GM19023 (cell line): ENCODE data around the gene PTPRF.
"Not testable (repeated sequence)": the region's sequence is repeated elsewhere in the genome, so short reads cannot be mapped to it uniquely, and the experiment has no call there.

Source experiments
- ATAC-seq: cut with Tn5 transposase; IDR thresholded peaks from one replicate; pipeline ENCODE4 v1.9.1; 2021; ENCODE audit warnings: mild to moderate bottlenecking, moderate library complexity; ENCODE audit not compliant: unreplicated experiment

The PTPRF gene

DNA sequence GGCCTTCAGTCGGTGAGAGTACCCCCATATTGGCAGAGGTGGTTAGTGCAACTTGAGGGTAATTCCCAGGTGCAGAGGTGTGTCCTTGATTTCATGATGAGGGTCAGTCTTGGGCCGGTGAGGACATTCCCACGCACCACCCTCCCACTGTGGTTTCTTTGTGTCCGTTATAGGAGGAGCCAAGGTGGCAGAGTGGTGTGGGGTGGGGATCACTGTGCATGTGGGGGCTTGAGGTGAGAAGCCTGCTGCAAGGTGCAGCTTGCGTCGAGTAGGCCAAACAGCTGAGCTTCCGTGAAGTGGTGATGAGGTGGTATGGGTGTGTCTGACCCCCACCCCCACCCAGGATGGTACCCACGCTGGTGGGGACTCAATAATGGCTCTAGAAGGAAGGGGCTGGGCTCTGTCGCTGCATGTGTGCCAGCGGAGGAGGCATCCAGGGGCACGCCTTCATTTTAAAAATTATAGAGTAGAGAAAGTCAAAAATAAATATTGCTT is 6.2 kb downstream of the PTPRF start:
- no peak for ATAC-seq

DNA sequence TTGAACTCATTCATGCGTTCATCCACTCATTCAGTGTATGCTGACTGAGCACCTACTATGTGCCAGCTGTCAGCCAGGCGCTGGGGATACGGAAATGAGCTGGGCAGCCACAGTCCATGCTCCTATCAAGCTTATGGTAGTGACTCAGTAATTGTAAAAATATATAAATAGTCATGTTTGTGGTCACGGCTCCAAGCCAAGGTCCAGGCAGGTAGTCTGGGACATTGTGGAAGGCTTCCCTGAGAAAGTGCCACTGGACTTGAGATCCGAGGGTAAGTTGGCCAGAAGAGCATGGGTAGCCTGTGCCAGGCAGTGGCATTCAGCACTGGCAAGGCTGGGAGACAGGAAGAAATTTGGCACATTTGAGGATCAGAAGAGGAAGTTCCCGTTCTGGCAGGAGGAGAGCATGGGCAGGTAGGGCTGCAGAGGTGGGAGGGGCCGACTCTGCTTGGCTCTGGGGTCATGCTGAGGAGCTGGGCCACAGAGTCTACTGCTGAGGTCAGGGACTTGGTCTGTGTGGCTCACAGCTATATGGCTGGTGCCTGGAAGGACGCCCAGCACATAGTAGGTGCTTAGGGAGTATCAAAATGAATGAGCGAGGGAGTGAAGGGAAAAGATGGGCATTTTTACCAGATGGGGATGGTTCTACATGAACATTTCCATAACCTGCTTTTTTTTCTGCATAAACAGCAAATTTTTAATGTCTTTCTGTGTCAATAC is 6.9 kb downstream of the PTPRF start:
- ATAC-seq, result no peak

DNA sequence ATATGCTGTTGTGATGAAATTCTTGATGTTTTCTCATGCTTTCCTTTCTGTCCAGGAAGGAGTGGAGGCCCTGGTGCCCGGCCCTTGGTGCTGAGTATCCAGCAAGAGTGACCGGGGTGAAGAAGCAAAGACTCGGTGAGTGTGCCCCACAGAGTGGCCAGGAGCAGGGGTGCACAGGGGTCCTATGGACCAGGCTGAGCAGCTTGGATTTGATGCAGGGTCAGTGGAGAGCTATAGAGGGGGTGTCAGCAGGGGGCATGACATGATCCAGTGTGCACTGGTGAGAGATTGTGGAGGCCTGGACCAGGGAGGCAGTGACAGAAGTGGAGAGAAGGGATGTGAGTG is 7.4 kb downstream of the PTPRF start:
- ATAC-seq, result no peak

DNA sequence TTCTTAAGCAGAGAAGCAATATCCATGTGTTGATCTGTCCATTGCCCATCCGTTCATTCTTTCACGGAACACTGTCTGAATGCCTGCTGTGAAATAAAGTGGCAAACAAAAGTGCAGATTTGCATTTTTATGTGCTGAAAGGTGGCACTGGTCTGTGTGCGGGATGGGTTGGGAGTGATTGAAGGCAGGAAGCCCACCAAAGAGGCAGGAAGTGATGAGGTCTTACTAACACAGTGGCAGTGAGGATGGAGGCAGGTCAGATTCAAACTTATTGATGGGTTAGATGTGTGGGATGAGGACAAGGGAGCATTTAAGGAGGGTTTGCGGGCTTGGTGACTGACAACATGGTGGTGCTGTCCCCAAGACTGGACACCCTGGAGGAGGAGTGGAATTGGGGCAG is 8.3 kb downstream of the PTPRF start:
- no peak for ATAC-seq

DNA sequence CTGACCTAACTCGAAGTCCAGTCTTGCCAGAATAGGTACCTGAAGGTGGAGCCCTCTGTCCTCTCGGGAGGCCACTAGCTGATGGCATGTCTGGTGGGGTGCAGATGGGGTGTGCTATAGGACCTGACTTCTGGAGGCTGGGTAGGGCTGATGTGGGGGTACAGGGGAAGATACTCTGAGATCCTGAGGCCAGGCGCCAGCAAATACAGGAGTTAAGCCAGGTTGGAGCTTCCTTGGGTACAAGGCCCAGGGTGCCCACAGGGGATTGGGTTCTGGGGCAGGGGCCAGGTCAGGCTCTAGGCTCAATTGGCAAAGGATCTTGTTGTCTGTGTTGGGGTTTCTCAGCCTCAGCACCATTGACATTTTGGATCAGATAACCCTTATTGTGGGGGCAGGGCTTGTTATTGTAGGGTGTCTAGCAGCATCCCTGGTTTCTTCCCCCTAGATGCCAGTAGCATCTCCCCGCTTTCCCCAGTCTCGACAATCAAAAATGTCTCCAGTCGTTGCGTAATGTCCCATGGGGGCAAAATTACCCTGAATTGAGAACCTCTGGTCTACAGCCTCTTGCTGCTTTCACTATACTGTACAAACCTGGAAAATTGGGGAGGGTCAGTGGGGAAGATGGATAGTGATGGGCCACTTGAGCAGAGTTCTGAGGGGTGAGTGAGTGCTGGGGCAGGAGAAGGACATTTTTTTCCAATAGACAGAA is 9.2 kb downstream of the PTPRF start:
- no peak for ATAC-seq

DNA sequence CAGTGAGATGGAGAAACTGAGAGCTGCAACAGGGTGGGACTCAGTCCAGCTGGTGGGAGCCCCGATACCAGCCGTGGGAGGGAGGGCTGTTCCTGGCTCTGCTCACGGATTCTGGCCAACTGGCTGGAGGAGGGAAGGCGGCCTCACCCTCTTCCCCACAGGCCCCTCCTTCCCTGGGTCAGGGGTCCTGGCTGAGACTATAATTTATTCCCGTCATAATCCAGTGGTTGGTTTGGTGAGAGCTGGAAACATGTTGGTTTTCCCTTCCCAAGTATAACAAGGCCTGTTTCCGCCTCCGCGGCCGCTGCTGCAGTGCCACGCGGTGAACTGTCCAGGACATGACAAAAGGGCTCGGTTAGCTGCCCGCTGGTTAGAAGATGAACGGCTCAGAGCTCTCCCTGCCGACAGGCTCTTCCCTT is 10.0 kb downstream of the PTPRF start:
- ATAC-seq, result no peak

DNA sequence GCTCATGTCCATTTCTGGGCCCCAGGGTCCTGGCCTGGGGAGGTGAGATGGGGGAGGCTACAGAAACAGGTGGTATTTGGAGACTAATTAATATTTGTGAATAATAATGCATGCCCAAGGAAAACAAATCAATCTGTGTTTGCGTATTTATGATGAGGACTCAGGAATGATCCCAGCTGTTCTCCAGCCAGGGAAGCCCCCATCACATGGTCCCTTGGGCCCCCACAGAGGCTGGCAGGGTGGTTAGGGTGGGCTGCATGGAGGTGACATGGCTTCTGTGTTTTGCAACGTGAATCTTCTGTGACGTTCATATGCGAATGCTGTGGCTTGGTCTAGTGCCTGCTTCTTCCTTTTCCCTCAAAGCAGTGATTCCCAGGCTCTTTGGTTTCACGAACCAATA is 10.5 kb downstream of the PTPRF start:
- no peak for ATAC-seq

DNA sequence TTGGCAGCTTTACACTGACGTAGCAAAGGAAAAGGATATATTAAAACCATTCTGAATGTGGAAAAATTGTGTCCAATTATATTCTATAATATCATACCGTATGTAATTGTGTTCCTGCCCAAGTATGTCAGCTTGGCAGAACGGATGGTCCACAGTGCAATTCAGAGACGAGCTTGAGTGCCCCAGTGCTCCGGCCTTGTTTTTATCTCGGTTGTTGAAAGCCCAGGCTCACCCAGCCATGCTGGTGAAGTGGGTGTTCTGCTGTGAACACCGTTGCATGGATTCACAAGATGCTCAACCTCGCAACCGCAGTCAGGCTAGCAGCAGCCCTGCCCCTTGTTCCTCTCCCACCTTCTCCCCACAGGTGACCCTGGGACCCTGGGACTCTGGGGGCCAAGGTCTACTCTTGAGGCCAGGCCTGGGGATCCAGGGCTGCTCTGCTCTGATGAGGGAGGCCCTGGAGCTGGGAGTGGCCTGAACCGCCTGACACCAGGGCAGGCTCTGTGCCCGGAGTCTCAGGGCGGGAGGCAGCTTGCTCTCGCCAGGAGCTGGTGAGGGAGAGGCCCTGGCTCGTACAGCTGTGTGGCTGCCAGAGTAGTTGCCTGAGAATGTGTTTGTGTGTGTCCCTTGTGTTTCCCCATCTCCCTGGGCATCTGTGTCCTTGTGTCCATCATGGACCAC is 11.2 kb downstream of the PTPRF start:
- ATAC-seq, result no peak

DNA sequence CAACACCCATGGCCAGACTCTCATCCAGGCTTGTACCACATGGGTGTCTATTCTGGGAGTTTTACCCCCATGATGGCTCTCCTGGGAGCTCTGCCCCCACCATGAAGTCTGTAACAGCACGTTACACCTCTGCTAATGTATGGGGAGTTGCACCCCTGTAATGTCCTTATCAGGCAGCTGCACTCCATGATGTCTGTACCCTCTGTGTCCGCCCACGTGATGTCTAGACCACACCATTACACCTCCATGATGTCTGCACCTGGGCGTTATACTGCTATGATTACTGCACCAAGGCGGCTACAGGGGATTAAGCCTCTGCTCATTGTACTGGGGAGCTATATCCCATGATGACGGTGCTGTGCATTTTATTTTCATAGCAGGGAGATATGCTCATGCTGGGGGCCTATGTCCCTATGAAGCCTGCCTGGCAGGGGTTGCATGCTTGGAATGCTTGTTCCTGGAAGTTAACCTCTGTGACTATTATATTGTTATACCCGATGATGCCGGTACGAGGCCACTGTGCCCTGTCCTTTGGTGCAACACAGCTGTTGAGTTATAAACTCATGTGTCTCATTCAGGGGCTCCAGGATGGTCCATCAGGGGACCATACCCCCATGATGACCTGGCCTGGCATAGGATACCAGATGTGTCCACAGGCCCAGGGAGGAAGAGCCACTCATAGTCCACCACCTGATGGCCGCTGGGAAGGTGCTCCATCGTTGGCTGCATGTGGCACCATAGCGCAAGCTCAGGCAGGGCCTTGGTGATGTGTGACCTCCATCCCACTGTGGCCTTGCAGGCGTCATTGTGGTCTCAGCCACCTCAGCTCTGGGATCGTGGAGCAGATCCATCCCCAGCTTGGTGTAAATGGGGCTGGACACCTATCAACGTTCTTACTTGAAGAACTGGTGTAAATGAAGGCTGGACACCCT is 12.1 kb downstream of the PTPRF start:
- ATAC-seq, result no peak

DNA sequence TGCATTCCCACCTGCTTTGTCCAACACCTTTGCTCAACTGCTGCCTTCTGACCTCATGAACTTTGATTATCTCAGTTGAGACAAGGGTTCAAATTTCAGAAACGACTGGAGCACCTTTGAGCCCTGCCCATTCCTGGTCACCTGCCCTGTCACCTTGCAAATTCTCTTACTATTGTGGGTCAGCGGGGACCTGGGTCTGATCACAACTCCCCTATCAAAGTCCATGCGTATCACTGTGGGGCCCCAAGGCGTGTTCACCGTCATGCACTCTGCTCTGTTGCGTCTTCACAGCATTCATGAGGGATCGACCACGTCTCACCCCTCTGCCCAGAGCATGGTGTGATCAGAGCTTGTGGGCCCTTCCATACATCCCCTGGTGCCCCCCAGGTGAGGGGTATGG is 12.9 kb downstream of the PTPRF start:
- ATAC-seq, result no peak

DNA sequence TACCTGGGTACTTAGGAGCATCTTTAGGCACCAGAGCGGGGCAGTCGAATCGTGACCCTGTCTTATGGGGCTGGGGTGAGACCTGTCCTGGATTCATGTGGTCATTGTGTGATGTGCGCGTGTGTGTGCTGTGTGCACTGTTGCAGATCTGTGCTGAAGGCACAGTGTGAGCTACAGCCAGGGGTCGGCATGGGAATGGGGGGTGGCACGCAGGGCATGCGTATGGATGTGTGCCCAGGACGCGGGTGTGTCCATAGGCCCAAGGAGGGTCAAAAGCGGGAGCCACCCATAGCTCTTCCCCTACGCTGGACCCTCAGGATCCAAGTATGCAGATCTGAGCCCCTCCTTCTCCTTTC is 14.6 kb downstream of the PTPRF start:
- ATAC-seq, result no peak

DNA sequence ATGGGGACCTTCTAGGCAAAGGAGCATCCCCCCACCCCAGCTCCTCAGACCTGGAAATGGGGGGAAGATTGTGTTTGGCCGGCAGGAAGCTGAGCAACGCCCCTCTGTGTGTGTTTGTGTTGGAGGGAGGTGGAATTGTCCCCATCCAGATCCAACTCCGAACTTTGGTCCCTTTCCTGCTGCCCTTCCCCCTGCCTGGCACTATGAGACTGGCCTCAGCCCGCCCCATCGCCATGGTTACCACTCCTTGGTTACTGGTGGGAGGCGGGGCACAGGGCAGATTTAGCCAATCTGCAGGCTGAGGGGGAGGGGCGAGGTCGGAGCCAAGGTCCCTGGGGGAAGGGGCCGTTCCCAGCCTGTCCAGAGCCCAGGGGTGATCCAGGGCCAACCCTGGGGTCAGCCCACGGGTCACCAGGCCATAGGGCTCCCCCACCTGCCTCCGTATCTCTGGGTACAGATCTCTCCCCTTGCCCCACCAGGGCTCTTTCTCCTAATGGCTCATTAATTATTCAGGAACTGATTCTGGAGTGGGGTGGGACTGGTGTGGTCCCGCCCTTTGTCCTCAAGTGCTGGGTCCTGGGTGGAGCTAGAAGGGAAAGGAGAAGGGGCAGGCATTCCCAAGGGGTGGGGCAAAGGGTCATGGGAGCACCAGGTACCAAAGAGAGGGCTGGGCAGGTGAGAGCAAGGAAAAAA is 15.2 kb downstream of the PTPRF start:
- no peak for ATAC-seq

DNA sequence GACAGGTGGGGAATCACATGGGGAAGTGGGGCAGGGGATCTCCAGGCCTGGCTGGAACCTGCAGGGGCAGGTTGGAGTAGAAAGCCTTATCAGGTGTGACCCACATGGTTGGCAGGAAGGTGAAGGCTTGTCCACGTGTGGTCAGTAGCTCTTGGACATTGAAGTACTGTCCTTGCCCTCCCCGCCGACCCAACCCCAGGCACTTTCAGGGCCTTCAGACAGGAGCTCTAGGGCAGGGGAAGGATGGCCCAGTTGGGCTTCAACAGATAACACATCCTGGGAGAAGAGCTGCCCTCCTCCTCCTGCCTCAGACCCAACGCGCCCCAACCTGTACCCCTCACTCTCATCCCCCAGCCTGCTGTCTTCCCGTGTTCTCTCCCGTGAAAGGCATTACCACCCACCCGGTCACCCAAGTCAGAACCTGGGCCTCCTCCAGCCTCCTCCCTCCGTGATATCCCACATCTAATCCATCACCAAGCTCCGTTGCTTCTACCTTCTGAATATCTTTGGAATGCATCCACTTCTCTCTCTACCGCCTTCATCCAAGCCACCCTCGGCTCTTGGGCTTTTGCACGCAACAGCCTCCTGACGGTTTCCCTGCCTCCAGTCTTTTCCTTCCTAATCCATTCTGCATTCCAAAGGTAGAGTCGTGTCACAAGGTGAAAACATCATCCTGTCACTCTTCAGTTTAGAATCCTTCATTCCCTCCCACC is 15.9 kb downstream of the PTPRF start:
- no peak for ATAC-seq

DNA sequence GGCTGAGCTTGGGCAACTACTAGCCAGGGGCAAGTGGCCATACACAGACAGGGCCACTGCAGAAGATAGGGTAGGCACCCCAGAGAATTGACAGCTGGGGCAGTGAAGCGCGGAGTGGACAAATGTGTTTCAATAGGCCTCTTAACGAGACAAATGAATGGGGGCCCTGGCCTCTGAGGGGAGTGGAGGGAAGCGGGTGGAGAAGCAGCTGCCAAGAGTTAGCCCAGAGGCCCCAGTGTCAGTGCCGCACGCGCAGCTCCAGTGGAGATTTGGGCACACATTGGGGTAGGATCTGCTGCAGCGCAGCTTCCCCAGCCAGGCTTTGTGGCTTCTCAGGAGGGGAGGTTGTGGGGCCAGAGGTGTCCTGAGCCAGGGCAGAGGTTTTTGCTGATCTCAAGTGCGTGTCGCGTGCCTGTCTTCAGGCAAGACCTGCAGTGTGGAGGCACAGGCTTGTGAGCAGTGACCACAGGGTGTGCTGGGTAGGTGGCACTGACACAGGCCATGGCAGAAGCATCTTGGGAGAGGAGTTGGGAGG is 16.9 kb downstream of the PTPRF start:
- ATAC-seq, result no peak

DNA sequence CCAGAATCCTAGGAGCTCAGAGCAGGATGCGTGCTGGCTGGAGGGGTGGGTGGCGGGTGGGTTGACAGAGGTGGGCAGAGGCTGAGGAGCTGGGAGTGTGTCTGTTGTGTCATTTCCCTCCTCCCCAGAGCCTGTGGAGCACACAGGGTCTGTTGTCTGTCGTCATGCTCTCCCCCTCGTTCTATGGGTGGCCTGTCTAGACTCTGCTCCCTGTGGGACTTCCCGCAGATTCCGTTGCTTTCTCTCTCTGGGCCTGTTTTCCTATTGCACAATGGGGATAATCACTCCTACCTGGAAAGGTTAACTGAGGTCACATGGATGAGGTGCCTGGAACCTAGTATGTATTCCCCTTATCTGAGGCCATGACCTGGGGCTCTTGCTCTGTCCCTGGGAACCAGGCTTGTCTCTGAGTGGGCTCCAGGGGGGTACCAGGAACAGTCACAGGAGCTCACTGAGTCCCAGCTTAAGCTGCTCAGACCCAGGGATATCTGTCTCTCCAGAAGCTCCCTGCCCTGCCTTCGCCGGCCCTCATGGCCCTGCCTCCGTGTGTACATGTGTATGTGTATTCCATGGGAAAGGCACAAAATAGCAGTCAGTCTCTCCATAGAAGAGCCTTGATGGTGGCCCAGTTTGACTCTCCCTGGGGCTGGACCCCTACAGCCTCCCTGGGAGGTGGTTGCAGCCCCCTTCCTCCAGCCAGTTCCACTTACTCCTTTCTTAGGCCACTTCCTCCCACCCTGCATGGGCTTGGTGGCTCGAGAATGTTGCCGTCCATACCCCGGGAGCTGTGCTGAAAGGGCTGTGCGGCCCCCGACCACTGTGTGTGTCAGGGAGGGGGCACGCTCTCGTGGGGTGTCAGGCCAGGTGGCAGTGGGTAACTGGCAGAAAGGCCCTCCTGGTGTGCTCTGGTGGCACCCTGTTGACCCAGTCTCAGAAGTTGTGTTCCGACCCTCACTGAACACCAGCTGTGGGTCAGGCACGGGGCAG is 17.9 kb downstream of the PTPRF start:
- ATAC-seq, result no peak

DNA sequence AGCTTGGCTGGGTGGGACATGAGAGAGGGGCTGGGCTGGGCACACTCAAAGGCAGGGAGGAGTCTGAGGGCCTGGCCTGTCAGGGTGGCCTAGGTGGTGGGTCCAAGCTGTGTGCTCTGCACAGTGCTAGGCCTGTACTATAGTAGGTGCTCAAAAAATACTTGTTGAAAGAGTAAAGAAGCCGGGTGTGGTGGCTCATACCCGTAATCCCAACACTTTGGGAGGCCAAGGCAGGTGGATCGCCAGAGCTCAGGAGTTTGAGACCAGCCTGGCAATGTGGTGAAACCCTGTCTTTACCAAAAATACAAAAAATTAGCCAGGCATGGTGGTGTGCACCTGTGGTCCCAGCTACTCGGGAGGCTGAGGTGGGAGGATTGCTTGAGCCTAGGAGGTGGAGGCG is 18.7 kb downstream of the PTPRF start:
- ATAC-seq, result not testable (repeated sequence)

DNA sequence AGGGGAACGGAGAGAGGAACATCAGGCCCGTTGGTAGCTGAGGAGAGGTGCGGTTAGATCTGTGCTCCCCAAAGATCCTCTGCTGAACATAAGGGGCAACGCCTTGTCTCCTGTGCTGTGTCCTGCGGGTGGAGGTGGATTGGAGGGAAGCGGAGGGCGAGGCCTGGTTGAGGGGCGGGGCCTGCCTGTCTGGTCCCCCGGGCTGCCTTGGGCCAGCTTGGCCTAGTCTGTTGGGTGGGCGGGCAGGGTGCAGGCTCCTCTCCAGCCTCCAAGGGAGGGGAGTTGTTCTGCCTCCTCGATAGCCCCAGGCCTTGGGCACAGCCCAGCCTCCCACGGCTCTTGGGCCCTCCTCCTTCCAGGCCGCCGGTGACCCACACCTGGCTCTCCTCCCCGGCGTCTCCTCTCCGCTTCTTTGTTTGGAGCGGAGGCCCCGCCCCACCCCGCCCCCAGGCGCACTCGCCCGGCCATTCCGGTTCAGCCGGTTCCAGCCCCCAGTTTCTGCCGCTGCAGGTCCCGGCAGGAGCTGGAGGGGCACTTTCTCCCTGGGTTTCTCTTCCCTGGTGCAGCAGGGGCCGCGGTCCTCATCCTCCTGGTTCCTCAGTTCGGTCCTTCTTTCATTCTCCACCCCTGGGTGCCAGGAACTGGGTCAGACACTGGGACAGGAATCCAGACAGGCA is 19.4 kb downstream of the PTPRF start:
- no peak for ATAC-seq
